MM.1S (cell line): ENCODE data around the gene CDKN2A.

Experiments used
- DNase-seq: peaks from one replicate; pipeline ENCODE4 v3.0.0-alpha.2; 2015
- H2AFZ ChIP-seq: fragments of 300-600 bp; sonication (generic); 2 replicates; pipeline ENCODE4 v1.6.0; 2016; ENCODE audit warnings: antibody characterized with exemption, low read length
- H3F3A ChIP-seq: fragments of 300-600 bp; sonication (generic); 2 replicates; pipeline ENCODE4 v1.6.1; 2016; ENCODE audit warnings: mild to moderate bottlenecking, antibody characterized with exemption, low read length, moderate library complexity, mixed read lengths; ENCODE audit not compliant: insufficient read depth
- H3K27ac ChIP-seq: fragments of 300-600 bp; sonication (generic); 2 replicates; pipeline ENCODE4 v1.5.1; 2016; ENCODE audit warnings: mild to moderate bottlenecking, low read length
- H3K27me3 ChIP-seq: fragments of 300-600 bp; sonication (generic); replicated peaks from 2 replicates; pipeline ENCODE4 v1.6.0; 2016; ENCODE audit warnings: low read length; ENCODE audit not compliant: insufficient read depth
- H3K36me3 ChIP-seq: fragments of 300-600 bp; sonication (generic); replicated peaks from 2 replicates; pipeline ENCODE4 v1.6.1; 2016; ENCODE audit warnings: mild to moderate bottlenecking, low read length, mixed read lengths; ENCODE audit not compliant: insufficient read depth
- H3K4me1 ChIP-seq: fragments of 300-600 bp; sonication (generic); 2 replicates; pipeline ENCODE4 v1.6.1; 2016; ENCODE audit warnings: low read length, mixed read lengths
- H3K4me2 ChIP-seq: fragments of 300-600 bp; sonication (generic); 2 replicates; pipeline ENCODE4 v1.6.0; 2016; ENCODE audit warnings: low read depth, low read length
- H3K4me3 ChIP-seq: fragments of 300-600 bp; sonication (generic); 2 replicates; pipeline ENCODE4 v1.5.1; 2016; ENCODE audit warnings: low read length, mixed read lengths
- H3K79me2 ChIP-seq: fragments of 300-600 bp; sonication (generic); 2 replicates; pipeline ENCODE4 v1.6.1; 2016; ENCODE audit warnings: mixed run types, low read length, mixed read lengths
- H3K9ac ChIP-seq: fragments of 300-600 bp; sonication (generic); 2 replicates; pipeline ENCODE4 v1.6.1; 2016; ENCODE audit warnings: low read length, mixed read lengths
- H3K9me2 ChIP-seq: fragments of 300-600 bp; sonication (generic); replicated peaks from 2 replicates; pipeline ENCODE4 v1.6.1; 2016; ENCODE audit warnings: mild to moderate bottlenecking, low read length, mixed read lengths; ENCODE audit not compliant: insufficient read depth
- H3K9me3 ChIP-seq: fragments of 300-600 bp; sonication (generic); replicated peaks from 2 replicates; pipeline ENCODE4 v1.6.1; 2016; ENCODE audit warnings: mild to moderate bottlenecking, low read length, mixed read lengths; ENCODE audit not compliant: insufficient read depth
- H4K20me1 ChIP-seq: fragments of 300-600 bp; sonication (generic); 2 replicates; pipeline ENCODE4 v1.6.1; 2016; ENCODE audit warnings: mild to moderate bottlenecking, low read length, moderate library complexity, mixed read lengths; ENCODE audit not compliant: insufficient read depth
- CTCF ChIP-seq: fragments of 300-600 bp; sonication (generic); IDR thresholded peaks from 2 replicates; pipeline ENCODE4 v1.5.1; 2016; ENCODE audit warnings: antibody characterized with exemption, low read length, mixed read lengths
- EZH2 ChIP-seq: fragments of 300-600 bp; sonication (generic); optimal IDR thresholded peaks from 2 replicates; pipeline ENCODE3; 2017; ENCODE audit warnings: low read depth, mild to moderate bottlenecking, antibody characterized with exemption, low read length, mixed read lengths
- EZH2phosphoT487 ChIP-seq: fragments of 300-600 bp; sonication (generic); IDR thresholded peaks from 2 replicates; pipeline ENCODE4 v1.6.1; 2018; ENCODE audit warnings: antibody characterized with exemption, low read length

Gene CDKN2A

GRCh38 chr9:21945606-21946005 is 48.6 kb downstream of the CDKN2A start:
- H3K4me2 ChIP-seq, result no peak overlapping the region
- no peak for DNase-seq
- H3K9me2 ChIP-seq, result no peaks in the 10 kb centered on the region
- no peaks in the 10 kb centered on the region for H3K79me2 ChIP-seq
- H3K27me3 ChIP-seq, result no peaks in the 10 kb centered on the region
- H3K4me3 ChIP-seq, result no peak overlapping the region
- no peaks in the 10 kb centered on the region for H4K20me1 ChIP-seq
- no peak for TF ChIP-seq EZH2
- TF ChIP-seq EZH2phosphoT487, result no peak
- no peak for TF ChIP-seq CTCF
- H3F3A ChIP-seq, result no peaks in the 10 kb centered on the region
- no peaks in the 10 kb centered on the region for H3K36me3 ChIP-seq
- H3K9me3 ChIP-seq, result no peaks in the 10 kb centered on the region
- no peak overlapping the region for H3K27ac ChIP-seq
- no peak overlapping the region for H2AFZ ChIP-seq
- H3K9ac ChIP-seq, result no peak overlapping the region
- no peaks in the 10 kb centered on the region for H3K4me1 ChIP-seq

GRCh38 chr9:21943464-21943863 is 50.7 kb downstream of the CDKN2A start:
- no peak for TF ChIP-seq CTCF
- no peaks in the 10 kb centered on the region for H3K9me3 ChIP-seq
- H3K4me1 ChIP-seq, result no peaks in the 10 kb centered on the region
- H3K9ac ChIP-seq, result no peak overlapping the region
- DNase-seq, result no peak
- H3K79me2 ChIP-seq, result no peaks in the 10 kb centered on the region
- no peak overlapping the region for H2AFZ ChIP-seq
- H3K4me3 ChIP-seq, result no peak overlapping the region
- H3K36me3 ChIP-seq, result no peaks in the 10 kb centered on the region
- no peak overlapping the region for H3K4me2 ChIP-seq
- H3K27me3 ChIP-seq, result no peaks in the 10 kb centered on the region
- H4K20me1 ChIP-seq, result no peaks in the 10 kb centered on the region
- H3K27ac ChIP-seq, result no peak overlapping the region
- no peaks in the 10 kb centered on the region for H3F3A ChIP-seq
- no peaks in the 10 kb centered on the region for H3K9me2 ChIP-seq

- H3K79me2 ChIP-seq, result no peaks in the 10 kb centered on the region
- H3K4me3 ChIP-seq, result no peak overlapping the region
- H3K27me3 ChIP-seq, result no peaks in the 10 kb centered on the region
- no peaks in the 10 kb centered on the region for H4K20me1 ChIP-seq
- no peaks in the 10 kb centered on the region for H3K9me2 ChIP-seq
- no peak for DNase-seq
- H2AFZ ChIP-seq, result no peak overlapping the region
- H3K36me3 ChIP-seq, result no peaks in the 10 kb centered on the region
- H3K27ac ChIP-seq, result no peak overlapping the region
- H3F3A ChIP-seq, result no peaks in the 10 kb centered on the region
- no peaks in the 10 kb centered on the region for H3K9me3 ChIP-seq
- TF ChIP-seq EZH2 (no peak), CTCF (no peak), EZH2phosphoT487 (no peak)
- H3K4me2 ChIP-seq, result no peak overlapping the region
- H3K9ac ChIP-seq, result no peak overlapping the region
- no peaks in the 10 kb centered on the region for H3K4me1 ChIP-seq
Measured at GRCh38 chr9:21941337-21941995, 52.7 kb downstream of the CDKN2A start.
